Mucosa of descending colon (tissue), 3 donors: ENCODE results near the gene FBRSL1. TPM values are rescaled to one million over a fixed set of nuclear protein-coding genes. Genes with fewer than 3 reads are reported as not detected.

Experiments
- ATAC-seq: fragments of 200-7000 bp; cut with Tn5 transposase; one replicate; pipeline ENCODE4 v1.9.1; 2020; ENCODE audit warnings: mild to moderate bottlenecking, moderate library complexity
- DNase-seq, 3 donors: peaks; one replicate each; pipeline ENCODE4 v3.0.0-alpha.2; 2020
- H3K36me3 ChIP-seq: fragments of 200-600 bp; one replicate; pipeline ENCODE4 v1.8.0; 2021; ENCODE audit warnings: low read depth, mild to moderate bottlenecking
- H3K4me1 ChIP-seq: fragments of 200-600 bp; one replicate; pipeline ENCODE4 v1.8.0; 2021; ENCODE audit warnings: low read depth, mild to moderate bottlenecking
- H3K4me3 ChIP-seq: fragments of 200-600 bp; one replicate; pipeline ENCODE4 v1.8.0; 2021; ENCODE audit warnings: mild to moderate bottlenecking
- H3K9me3 ChIP-seq: fragments of 200-600 bp; one replicate; pipeline ENCODE4 v1.8.0; 2021; ENCODE audit warnings: mild to moderate bottlenecking
- CTCF ChIP-seq: fragments of 200-600 bp; IDR thresholded peaks from one replicate; pipeline ENCODE4 v1.8.0; 2022; ENCODE audit warnings: antibody characterized with exemption, mild to moderate bottlenecking
- intact Hi-C, 2 donors: fragments of 100-400 bp; cut with DNase I in 1 of 2; cut with micrococcal nuclease in 1 of 2; formaldehyde crosslinking; loops; one replicate each; pipeline versions ENCODE4 v1.11.0 to v1.11.1; 2022; cut with DNase I, micrococcal nuclease
- total RNA-seq, 3 donors: library from RNA; stranded (reverse); fragmentation: NEBNext Ultra II Directional in 2 of 3; extraction: Animal tissue kit (Norgen Biotek cat#: 25700) in 2 of 3; gene quantifications; one replicate each; pipeline versions ENCODE4 v1.2.1 to v1.2.4, GENCODE V29; 2021 to 2023
- donor health status: DM: no; HTN: no; CAD: no; lungs with moderate emphysema.
- donor health status: DM: no; HTN: no; CAD: no.
- donor health status: DM: no; HTN: yes; CAD: no.

FBRSL1 gene
- total RNA-seq, 3 donors from 2014 or later = 54.7 to 68.5 (median 55.6) TPM

- ATAC-seq = no peak
- intact Hi-C loops = no loop called here
- no peak for DNase-seq
These were observed 41.5 kb upstream of the FBRSL1 start for GRCh38 chr12:132448463-132448820.

GRCh38 chr12:132449565-132450417 is 40.2 kb upstream of the FBRSL1 start:
- DNase-seq (peak in 2 of 3 donors; percentile 15 to 58), ATAC-seq (no peak)
- H3K4me1 ChIP-seq = no peaks in the 10 kb centered on the region

More at GRCh38 chr12:132448463-132448820, 41.5 kb upstream of the FBRSL1 start:
- H3K9me3 ChIP-seq = no peaks in the 10 kb centered on the region
- H3K36me3 ChIP-seq = no peaks in the 10 kb centered on the region
- no peak overlapping the region for H3K4me3 ChIP-seq
- no peak for TF ChIP-seq CTCF
- no peaks in the 10 kb centered on the region for H3K4me1 ChIP-seq

GRCh38 chr12:132450418-132451171 is 39.4 kb upstream of the FBRSL1 start:
- no peaks in the 10 kb centered on the region for H3K9me3 ChIP-seq
- intact Hi-C loops = no loop called here
- no peaks in the 10 kb centered on the region for H3K4me1 ChIP-seq
- TF ChIP-seq CTCF = no peak
- H3K4me3 ChIP-seq = no peak overlapping the region
- no peaks in the 10 kb centered on the region for H3K36me3 ChIP-seq
- DNase-seq (peak in 1 of 3 donors; percentile 17), ATAC-seq (no peak)

More at GRCh38 chr12:132449565-132450417, 40.2 kb upstream of the FBRSL1 start:
- H3K9me3 ChIP-seq = no peaks in the 10 kb centered on the region
- intact Hi-C loops = no loop called here
- no peak overlapping the region for H3K4me3 ChIP-seq
- TF ChIP-seq CTCF = no peak
- no peaks in the 10 kb centered on the region for H3K36me3 ChIP-seq

GRCh38 chr12:132451172-132451835 is 38.6 kb upstream of the FBRSL1 start:
- H3K9me3 ChIP-seq = no peaks in the 10 kb centered on the region
- peak in 1 of 3 donors; percentile 25 for DNase-seq
- intact Hi-C loops = no loop called here
- H3K4me3 ChIP-seq = no peak overlapping the region
- no peaks in the 10 kb centered on the region for H3K36me3 ChIP-seq
- H3K4me1 ChIP-seq = no peaks in the 10 kb centered on the region
- TF ChIP-seq CTCF = no peak
- ATAC-seq = peak; percentile 31

GRCh38 chr12:132451836-132452195 is 38.1 kb upstream of the FBRSL1 start:
- Histone ChIP-seq H3K9me3 (no peaks in the 10 kb centered on the region), H3K4me1 (no peaks in the 10 kb centered on the region), H3K36me3 (no peaks in the 10 kb centered on the region), H3K4me3 (no peak overlapping the region)
- intact Hi-C loops = no loop called here
- TF ChIP-seq CTCF = no peak
- no peak for ATAC-seq
- peak in 1 of 3 donors; percentile 15 for DNase-seq
